ENCODE results near the gene C1S.

Gene C1S

GRCh38 chr12:7015555-7016370, 44.8 kb upstream of the C1S start:
- no peak overlapping the region for H3K4me3 ChIP-seq (ENCODE audit: low read length)
- TF ChIP-seq CTCF (IDR thresholded peaks at IDR 0.05; ENCODE audit: low read depth, low read length) (no peak), EZH2phosphoT487 (IDR thresholded peaks at IDR 0.05; ENCODE audit: low read depth) (no peak)
- H2AFZ ChIP-seq (ENCODE audit: low read depth, low read length): no peak overlapping the region
- H3K27me3 ChIP-seq (ENCODE audit: low read depth, low read length): no peaks in the 10 kb centered on the region
- no peak overlapping the region for H3K4me2 ChIP-seq (ENCODE audit: low read length)
- H3K79me2 ChIP-seq (ENCODE audit: low read length): no peaks in the 10 kb centered on the region
- H4K20me1 ChIP-seq (ENCODE audit: insufficient read depth, low read length): no peaks in the 10 kb centered on the region
- no peaks in the 10 kb centered on the region for H3K9me3 ChIP-seq (ENCODE audit: insufficient read depth, low read length)
- H3K36me3 ChIP-seq (replicated peaks; ENCODE audit: low read depth, low read length): peaks cover 11% of the 10 kb centered on the region
- H3K4me1 ChIP-seq (ENCODE audit: low read length): peaks cover 9% of the 10 kb centered on the region
- H3K9ac ChIP-seq (ENCODE audit: low read length): no peak overlapping the region
- no peak overlapping the region for H3K27ac ChIP-seq (ENCODE audit: low read length)

GRCh38 chr12:7016958-7017571, 43.5 kb upstream of the C1S start:
- Histone ChIP-seq H3K9ac (ENCODE audit: low read length) (no peak overlapping the region), H3K9me3 (ENCODE audit: insufficient read depth, low read length) (no peaks in the 10 kb centered on the region), H3K4me2 (ENCODE audit: low read length) (peak overlapping the region; percentile 90), H3K36me3 (replicated peaks; ENCODE audit: low read depth, low read length) (peaks cover 7% of the 10 kb centered on the region), H3K27me3 (ENCODE audit: low read depth, low read length) (no peaks in the 10 kb centered on the region), H3K27ac (ENCODE audit: low read length) (no peak overlapping the region), H3K79me2 (ENCODE audit: low read length) (no peaks in the 10 kb centered on the region), H4K20me1 (ENCODE audit: insufficient read depth, low read length) (no peaks in the 10 kb centered on the region), H3K4me3 (ENCODE audit: low read length) (peak overlapping the region; percentile 81), H3K4me1 (ENCODE audit: low read length) (peaks cover 9% of the 10 kb centered on the region), H2AFZ (ENCODE audit: low read depth, low read length) (no peak overlapping the region)
- TF ChIP-seq EZH2phosphoT487 (IDR thresholded peaks at IDR 0.05; ENCODE audit: low read depth): no peak
- no peak for TF ChIP-seq CTCF (IDR thresholded peaks at IDR 0.05; ENCODE audit: low read depth, low read length)

GRCh38 chr12:7017870-7018349, 42.6 kb upstream of the C1S start:
- Histone ChIP-seq H3K4me3 (ENCODE audit: low read length) (peak overlapping the region; percentile 81), H3K9ac (ENCODE audit: low read length) (peak overlapping the region; percentile 70), H3K27me3 (ENCODE audit: low read depth, low read length) (no peaks in the 10 kb centered on the region), H3K9me3 (ENCODE audit: insufficient read depth, low read length) (no peaks in the 10 kb centered on the region), H3K4me1 (ENCODE audit: low read length) (peaks cover 9% of the 10 kb centered on the region), H3K36me3 (replicated peaks; ENCODE audit: low read depth, low read length) (peaks cover under 1% of the 10 kb centered on the region), H3K27ac (ENCODE audit: low read length) (peak overlapping the region; percentile 76; the same call in 1 of the 2 replicates), H4K20me1 (ENCODE audit: insufficient read depth, low read length) (no peaks in the 10 kb centered on the region), H3K79me2 (ENCODE audit: low read length) (no peaks in the 10 kb centered on the region), H2AFZ (ENCODE audit: low read depth, low read length) (peak overlapping the region; percentile 68), H3K4me2 (ENCODE audit: low read length) (peak overlapping the region; percentile 90)
- TF ChIP-seq CTCF (IDR thresholded peaks at IDR 0.05; ENCODE audit: low read depth, low read length) (no peak), EZH2phosphoT487 (IDR thresholded peaks at IDR 0.05; ENCODE audit: low read depth) (no peak)

GRCh38 chr12:7018350-7019042, 42.0 kb upstream of the C1S start, which contains the start of gene LPCAT3:
LPCAT3 (minus strand) TSS chr12:7018476; CDS start chr12:7018424, 52 bp downstream.
- Histone ChIP-seq H3K4me1 (ENCODE audit: low read length) (peaks cover 9% of the 10 kb centered on the region), H3K4me2 (ENCODE audit: low read length) (peak within 1 kb of the TSS; percentile 90), H4K20me1 (ENCODE audit: insufficient read depth, low read length) (no peaks in the 10 kb centered on the region), H3K79me2 (ENCODE audit: low read length) (no peaks in the 10 kb centered on the region), H3K4me3 (ENCODE audit: low read length) (peak within 1 kb of the TSS; percentile 81), H3K27ac (ENCODE audit: low read length) (peak within 1 kb of the TSS; percentile 76), H3K9ac (ENCODE audit: low read length) (peak within 1 kb of the TSS; percentile 70), H3K36me3 (replicated peaks; ENCODE audit: low read depth, low read length) (no peaks in the 10 kb centered on the region), H3K9me3 (ENCODE audit: insufficient read depth, low read length) (no peaks in the 10 kb centered on the region), H2AFZ (ENCODE audit: low read depth, low read length) (peak within 1 kb of the TSS; percentile 68), H3K27me3 (ENCODE audit: low read depth, low read length) (no peaks in the 10 kb centered on the region)
- TF ChIP-seq CTCF (IDR thresholded peaks at IDR 0.05; ENCODE audit: low read depth, low read length): peak; percentile 65
- TF ChIP-seq EZH2phosphoT487 (IDR thresholded peaks at IDR 0.05; ENCODE audit: low read depth): no peak
